Glutamatergic neuron (in vitro differentiated cells): ENCODE measurements around the gene EID2B. TPM values are rescaled to one million over a fixed set of nuclear protein-coding genes. Genes with fewer than 3 reads are reported as not detected.

Source experiments
- DNase-seq: peaks from one replicate; pipeline ENCODE4 v3.0.0; 2022
- H3K27ac Mint-ChIP-seq: one replicate; pipeline ENCODE4 v1.8.0; 2020; ENCODE audit warnings: mild to moderate bottlenecking, mixed read lengths, inconsistent platforms; ENCODE audit not compliant: unreplicated experiment
- H3K27me3 Mint-ChIP-seq: one replicate; pipeline ENCODE4 v1.8.0; 2020; ENCODE audit warnings: mild to moderate bottlenecking, moderate library complexity, mixed read lengths, inconsistent platforms; ENCODE audit not compliant: unreplicated experiment
- H3K36me3 Mint-ChIP-seq: one replicate; pipeline ENCODE4 v1.8.0; 2020; ENCODE audit warnings: mild to moderate bottlenecking, mixed read lengths, inconsistent platforms; ENCODE audit not compliant: unreplicated experiment
- H3K4me1 Mint-ChIP-seq: one replicate; pipeline ENCODE4 v1.8.0; 2020; ENCODE audit warnings: mild to moderate bottlenecking, low read depth, mixed read lengths, inconsistent platforms; ENCODE audit not compliant: unreplicated experiment
- H3K4me3 Mint-ChIP-seq: one replicate; pipeline ENCODE4 v1.8.0; 2020; ENCODE audit warnings: mild to moderate bottlenecking, mixed read lengths, inconsistent platforms; ENCODE audit not compliant: unreplicated experiment
- H3K9me3 Mint-ChIP-seq: one replicate; pipeline ENCODE4 v1.8.0; 2020; ENCODE audit warnings: mild to moderate bottlenecking, moderate library complexity, mixed read lengths, inconsistent platforms; ENCODE audit not compliant: unreplicated experiment
- total RNA-seq: library from RNA; stranded (reverse); fragmentation: NEBNext Ultra II Directional; extraction: Animal tissue kit (Norgen Biotek cat#: 25700); gene quantifications from one replicate; pipeline ENCODE4 v1.2.1, GENCODE V29; 2021; ENCODE audit not compliant: unreplicated experiment
- TF ChIP-seq, protein P1 (sequence below): fragments of 200-600 bp; sonication (generic); IDR thresholded peaks from one replicate; pipeline ENCODE4 v1.5.0; 2021; ENCODE audit not compliant: partially characterized antibody, unreplicated experiment

EID2B gene
- total RNA-seq, 1 donor from 2014 or later, result 7.6 TPM

GRCh38 chr19:39518975-39519374 lies 13.7 kb downstream of the EID2B start:
- Mint-ChIP-seq H3K27ac (peak overlapping the region; percentile 52), H3K36me3 (peaks cover 5% of the 10 kb centered on the region), H3K4me3 (peak overlapping the region; percentile 75), H3K27me3 (peaks cover 24% of the 10 kb centered on the region), H3K9me3 (peaks cover 24% of the 10 kb centered on the region), H3K4me1 (peaks cover 14% of the 10 kb centered on the region)
- TF ChIP-seq, protein P1, sequence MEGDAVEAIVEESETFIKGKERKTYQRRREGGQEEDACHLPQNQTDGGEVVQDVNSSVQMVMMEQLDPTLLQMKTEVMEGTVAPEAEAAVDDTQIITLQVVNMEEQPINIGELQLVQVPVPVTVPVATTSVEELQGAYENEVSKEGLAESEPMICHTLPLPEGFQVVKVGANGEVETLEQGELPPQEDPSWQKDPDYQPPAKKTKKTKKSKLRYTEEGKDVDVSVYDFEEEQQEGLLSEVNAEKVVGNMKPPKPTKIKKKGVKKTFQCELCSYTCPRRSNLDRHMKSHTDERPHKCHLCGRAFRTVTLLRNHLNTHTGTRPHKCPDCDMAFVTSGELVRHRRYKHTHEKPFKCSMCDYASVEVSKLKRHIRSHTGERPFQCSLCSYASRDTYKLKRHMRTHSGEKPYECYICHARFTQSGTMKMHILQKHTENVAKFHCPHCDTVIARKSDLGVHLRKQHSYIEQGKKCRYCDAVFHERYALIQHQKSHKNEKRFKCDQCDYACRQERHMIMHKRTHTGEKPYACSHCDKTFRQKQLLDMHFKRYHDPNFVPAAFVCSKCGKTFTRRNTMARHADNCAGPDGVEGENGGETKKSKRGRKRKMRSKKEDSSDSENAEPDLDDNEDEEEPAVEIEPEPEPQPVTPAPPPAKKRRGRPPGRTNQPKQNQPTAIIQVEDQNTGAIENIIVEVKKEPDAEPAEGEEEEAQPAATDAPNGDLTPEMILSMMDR, result no peak
- DNase-seq, result no peak

DNA sequence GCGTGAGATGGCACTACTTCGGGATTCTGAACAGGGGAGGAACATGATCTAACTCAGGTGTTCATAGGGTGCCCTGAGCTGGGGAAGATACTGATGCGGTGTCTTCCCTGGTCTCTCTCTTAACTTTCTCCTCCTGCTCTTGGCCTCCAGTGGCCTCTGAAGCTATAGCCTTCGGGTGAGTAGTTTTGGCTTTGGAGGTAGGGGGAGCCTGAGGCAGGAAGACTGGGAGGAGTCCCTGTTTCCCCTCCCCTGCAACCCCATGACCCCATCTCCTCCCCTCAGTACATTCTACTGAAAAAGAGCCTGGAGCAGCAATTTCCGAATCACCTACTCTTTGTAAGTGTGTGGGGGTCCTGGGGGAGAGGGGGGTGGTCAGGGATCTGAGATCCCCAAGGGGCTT lies 14.2 kb downstream of the EID2B start:
- peaks cover 24% of the 10 kb centered on the region for H3K27me3 Mint-ChIP-seq
- no peak for DNase-seq

DNA sequence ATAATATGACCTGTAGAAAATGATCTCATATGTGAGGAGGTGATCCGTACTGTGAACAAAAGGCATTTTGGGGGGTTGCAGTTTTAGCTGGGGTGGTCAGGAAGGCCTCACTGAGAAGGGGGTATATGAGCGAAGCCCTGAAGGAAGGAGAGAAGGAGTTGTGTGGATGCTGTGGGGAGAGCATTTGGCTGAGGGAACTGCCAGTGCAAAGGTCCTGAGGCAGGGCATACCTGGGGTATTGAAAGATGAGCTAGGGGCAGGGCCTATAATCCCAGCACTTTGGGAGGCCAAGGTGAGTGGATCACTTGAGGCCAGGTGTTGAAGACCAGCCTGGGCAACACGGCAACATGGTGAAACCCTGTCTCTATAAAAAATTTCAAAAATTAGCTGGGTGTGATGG lies 15.2 kb downstream of the EID2B start:
- TF ChIP-seq, protein P1, result no peak
- Mint-ChIP-seq H3K27ac (peak overlapping the region; percentile 29), H3K36me3 (peaks cover 5% of the 10 kb centered on the region), H3K4me3 (peak overlapping the region; percentile 76), H3K27me3 (peaks cover 24% of the 10 kb centered on the region), H3K4me1 (peaks cover 14% of the 10 kb centered on the region), H3K9me3 (peaks cover 28% of the 10 kb centered on the region)
- no peak for DNase-seq

More for the DNA sequence above, 14.2 kb downstream of the EID2B start:
- H3K4me3 Mint-ChIP-seq, result peak overlapping the region; percentile 75
- H3K4me1 Mint-ChIP-seq, result peaks cover 14% of the 10 kb centered on the region
- H3K9me3 Mint-ChIP-seq, result peaks cover 28% of the 10 kb centered on the region
- H3K27ac Mint-ChIP-seq, result peak overlapping the region; percentile 12
- TF ChIP-seq, protein P1, result no peak
- H3K36me3 Mint-ChIP-seq, result peaks cover 5% of the 10 kb centered on the region

- no peak for DNase-seq
- H3K27ac Mint-ChIP-seq, result peak overlapping the region; percentile 69
- TF ChIP-seq, protein P1, result no peak
- peaks cover 28% of the 10 kb centered on the region for H3K9me3 Mint-ChIP-seq
- H3K4me3 Mint-ChIP-seq, result peak overlapping the region; percentile 89
- H3K27me3 Mint-ChIP-seq, result peaks cover 24% of the 10 kb centered on the region
- peaks cover 5% of the 10 kb centered on the region for H3K36me3 Mint-ChIP-seq
- peaks cover 14% of the 10 kb centered on the region for H3K4me1 Mint-ChIP-seq
Measured at GRCh38 chr19:39516270-39516669, 16.4 kb downstream of the EID2B start.

DNA sequence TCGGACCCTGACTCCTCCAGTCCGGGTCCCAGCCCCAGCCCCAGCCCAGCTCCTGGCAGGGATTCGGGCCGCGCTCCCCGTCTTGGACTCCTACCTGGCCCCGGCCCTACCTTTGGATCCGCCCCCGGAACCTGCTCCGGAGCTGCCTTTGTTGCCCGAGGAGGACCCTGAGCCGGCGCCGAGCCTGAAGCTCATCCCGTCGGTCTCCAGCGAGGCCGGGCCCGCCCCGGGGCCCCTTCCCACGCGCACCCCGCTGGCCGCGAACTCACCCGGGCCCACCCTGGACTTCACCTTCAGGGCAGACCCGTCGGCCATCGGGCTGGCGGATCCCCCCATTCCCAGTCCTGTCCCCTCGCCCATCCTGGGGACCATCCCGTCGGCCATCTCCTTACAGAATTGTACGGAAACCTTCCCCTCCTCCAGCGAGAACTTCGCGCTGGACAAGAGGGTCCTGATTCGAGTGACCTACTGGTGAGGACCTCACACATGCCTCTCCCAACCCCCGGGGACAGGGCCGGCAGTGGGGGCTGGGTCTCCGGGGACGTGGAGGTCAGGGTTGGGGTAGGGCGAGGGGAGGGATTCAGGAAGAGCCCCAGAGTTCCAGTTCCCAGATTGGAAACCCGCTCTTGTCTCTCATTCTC lies 17.0 kb downstream of the EID2B start:
- H3K36me3 Mint-ChIP-seq, result peaks cover 5% of the 10 kb centered on the region
- peaks cover 28% of the 10 kb centered on the region for H3K9me3 Mint-ChIP-seq
- H3K27me3 Mint-ChIP-seq, result peaks cover 24% of the 10 kb centered on the region
- TF ChIP-seq, protein P1, result no peak
- H3K27ac Mint-ChIP-seq, result peak overlapping the region; percentile 69
- DNase-seq, result no peak
- peaks cover 14% of the 10 kb centered on the region for H3K4me1 Mint-ChIP-seq
- H3K4me3 Mint-ChIP-seq, result peak overlapping the region; percentile 89
